Smooth muscle cell (in vitro differentiated cells): ENCODE data around the gene TRMT61B. TPM values are rescaled to one million over a fixed set of nuclear protein-coding genes. Genes with fewer than 3 reads are reported as not detected.

ENCODE experiments used
- DNase-seq: peaks from one replicate; lab custom pipeline; 2025; ENCODE audit not compliant: unreplicated experiment; lab: John Stamatoyannopoulos, UW
- H2AFZ ChIP-seq: fragments of 200-600 bp; sonication (generic); 2 replicates; pipeline ENCODE4 v1.6.0; 2016; ENCODE audit warnings: antibody characterized with exemption, low read depth, mild to moderate bottlenecking
- H3F3A ChIP-seq: fragments of 200-600 bp; sonication (generic); 2 replicates; pipeline ENCODE4 v1.6.0; 2017; ENCODE audit warnings: antibody characterized with exemption, low read depth
- H3K27ac ChIP-seq: fragments of 200-600 bp; sonication (generic); 2 replicates; pipeline ENCODE4 v1.5.1; 2016; ENCODE audit warnings: low read depth, mild to moderate bottlenecking
- H3K27me3 ChIP-seq: fragments of 200-600 bp; sonication (generic); 2 replicates; pipeline ENCODE4 v1.6.1; 2016; ENCODE audit warnings: low read depth, mild to moderate bottlenecking
- H3K36me3 ChIP-seq: fragments of 200-600 bp; sonication (generic); 2 replicates; pipeline ENCODE4 v1.5.1; 2016; ENCODE audit warnings: low read depth
- H3K4me1 ChIP-seq: fragments of 200-600 bp; sonication (generic); 2 replicates; pipeline ENCODE4 v1.5.1; 2016; ENCODE audit warnings: low read depth
- H3K4me2 ChIP-seq: fragments of 200-600 bp; sonication (generic); 2 replicates; pipeline ENCODE4 v1.6.0; 2016; ENCODE audit warnings: mild to moderate bottlenecking
- H3K4me3 ChIP-seq: fragments of 200-600 bp; sonication (generic); 2 replicates; pipeline ENCODE4 v1.5.1; 2016; ENCODE audit warnings: mild to moderate bottlenecking
- H3K79me2 ChIP-seq: fragments of 200-600 bp; sonication (generic); 2 replicates; pipeline ENCODE4 v1.6.0; 2016; ENCODE audit warnings: low read depth, mild to moderate bottlenecking
- H3K9ac ChIP-seq: fragments of 200-600 bp; sonication (generic); 2 replicates; pipeline ENCODE4 v1.6.0; 2016; ENCODE audit warnings: low read depth
- H3K9me3 ChIP-seq: fragments of 200-600 bp; sonication (generic); replicated peaks from 2 replicates; pipeline ENCODE4 v1.5.1; 2016; ENCODE audit warnings: low read depth
- H4K20me1 ChIP-seq: fragments of 200-600 bp; sonication (generic); 2 replicates; pipeline ENCODE4 v1.6.0; 2016; ENCODE audit warnings: low read depth
- WGBS: methylation state at CpG from one replicate; pipeline ENCODE4 v1.1.7; 2016; ENCODE audit warnings: low lambda C conversion rate; 5-methylcytosine and 5-hydroxymethylcytosine counted together
- polyA plus RNA-seq: library from polyadenylated mRNA; unstranded; fragments of >200 nt; fragmentation: Nextera tagmentation; extraction: Ambion mirVana; gene quantifications from 2 replicates; pipeline ENCODE4 v1.2.1, GENCODE V29; 2016
- total RNA-seq: library from RNA; depleted of rRNA; stranded (reverse); fragments of >200 nt; gene quantifications from 2 replicates; pipeline ENCODE4 v1.2.3, GENCODE V29; 2014
- TF ChIP-seq, protein P1 (sequence below): fragments of 200-600 bp; sonication (generic); IDR thresholded peaks from 2 replicates; pipeline ENCODE4 v1.5.1; 2017; ENCODE audit warnings: borderline replicate concordance, mild to moderate bottlenecking, antibody characterized with exemption; ENCODE audit not compliant: insufficient read depth, poor library complexity, severe bottlenecking

TRMT61B gene
- total and polyA plus RNA-seq, 2 experiments from 2014 or later: 6.5 to 8.5 TPM

DNA sequence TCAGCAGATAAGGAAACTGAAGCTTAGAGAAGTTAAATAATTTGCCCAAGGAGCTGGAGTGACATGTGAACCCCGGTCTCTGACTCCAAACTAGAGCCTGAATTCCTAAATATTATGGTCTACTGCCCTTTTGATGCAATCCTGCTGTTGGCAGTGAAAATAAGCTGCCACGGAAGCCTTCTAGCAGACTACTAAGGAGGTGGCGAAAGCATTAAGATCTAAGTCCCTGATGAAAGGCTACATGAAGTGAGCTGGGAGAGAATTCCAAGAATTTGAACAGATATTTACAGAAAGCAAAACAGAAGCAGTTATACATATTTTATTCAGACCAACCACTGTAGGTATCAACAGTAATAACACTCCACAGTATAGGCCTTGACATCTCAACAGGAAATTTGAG, 28.1 kb downstream of the TRMT61B start:
- Histone ChIP-seq H3K4me2 (no peak overlapping the region), H3K27ac (no peak overlapping the region), H4K20me1 (no peaks in the 10 kb centered on the region), H3K36me3 (no peaks in the 10 kb centered on the region), H3K79me2 (no peaks in the 10 kb centered on the region), H2AFZ (no peak overlapping the region), H3K4me3 (no peak overlapping the region), H3K9ac (no peak overlapping the region), H3K27me3 (no peaks in the 10 kb centered on the region), H3F3A (no peaks in the 10 kb centered on the region), H3K4me1 (no peaks in the 10 kb centered on the region), H3K9me3 (no peaks in the 10 kb centered on the region)
- WGBS: 52% methylated on average over 3 of the region's 3 CpGs
- DNase-seq: no peak
- TF ChIP-seq, protein P1, sequence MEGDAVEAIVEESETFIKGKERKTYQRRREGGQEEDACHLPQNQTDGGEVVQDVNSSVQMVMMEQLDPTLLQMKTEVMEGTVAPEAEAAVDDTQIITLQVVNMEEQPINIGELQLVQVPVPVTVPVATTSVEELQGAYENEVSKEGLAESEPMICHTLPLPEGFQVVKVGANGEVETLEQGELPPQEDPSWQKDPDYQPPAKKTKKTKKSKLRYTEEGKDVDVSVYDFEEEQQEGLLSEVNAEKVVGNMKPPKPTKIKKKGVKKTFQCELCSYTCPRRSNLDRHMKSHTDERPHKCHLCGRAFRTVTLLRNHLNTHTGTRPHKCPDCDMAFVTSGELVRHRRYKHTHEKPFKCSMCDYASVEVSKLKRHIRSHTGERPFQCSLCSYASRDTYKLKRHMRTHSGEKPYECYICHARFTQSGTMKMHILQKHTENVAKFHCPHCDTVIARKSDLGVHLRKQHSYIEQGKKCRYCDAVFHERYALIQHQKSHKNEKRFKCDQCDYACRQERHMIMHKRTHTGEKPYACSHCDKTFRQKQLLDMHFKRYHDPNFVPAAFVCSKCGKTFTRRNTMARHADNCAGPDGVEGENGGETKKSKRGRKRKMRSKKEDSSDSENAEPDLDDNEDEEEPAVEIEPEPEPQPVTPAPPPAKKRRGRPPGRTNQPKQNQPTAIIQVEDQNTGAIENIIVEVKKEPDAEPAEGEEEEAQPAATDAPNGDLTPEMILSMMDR: no peak

DNA sequence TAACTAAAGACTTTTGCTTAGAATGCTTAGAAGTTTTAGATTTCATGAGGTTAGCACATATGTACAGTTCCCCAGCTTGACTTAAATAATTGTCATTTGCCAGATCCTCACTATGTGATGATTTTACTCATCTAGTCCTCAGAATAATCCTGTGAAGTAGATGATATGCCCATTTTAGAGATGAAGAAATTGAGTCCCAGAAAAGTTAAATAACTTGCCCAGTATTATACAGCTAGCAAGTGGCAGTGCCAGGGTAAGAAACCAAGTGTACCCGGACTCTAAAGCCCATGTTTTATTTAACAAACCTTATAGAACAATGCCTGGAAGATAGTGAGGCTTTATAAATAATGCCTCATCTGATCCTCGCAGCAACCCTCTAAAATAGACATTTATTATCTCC, 31.1 kb downstream of the TRMT61B start:
- H3K27me3 ChIP-seq: no peaks in the 10 kb centered on the region
- no peak overlapping the region for H3K4me3 ChIP-seq
- WGBS: 96% methylated on average over 2 of the region's 2 CpGs
- H3K36me3 ChIP-seq: no peaks in the 10 kb centered on the region
- H3K79me2 ChIP-seq: no peaks in the 10 kb centered on the region
- no peak overlapping the region for H3K4me2 ChIP-seq
- no peak overlapping the region for H3K27ac ChIP-seq
- TF ChIP-seq, protein P1: no peak
- H3F3A ChIP-seq: no peaks in the 10 kb centered on the region
- H3K4me1 ChIP-seq: no peaks in the 10 kb centered on the region
- DNase-seq: no peak
- no peak overlapping the region for H2AFZ ChIP-seq
- no peaks in the 10 kb centered on the region for H4K20me1 ChIP-seq
- H3K9ac ChIP-seq: no peak overlapping the region
- H3K9me3 ChIP-seq: no peaks in the 10 kb centered on the region

DNA sequence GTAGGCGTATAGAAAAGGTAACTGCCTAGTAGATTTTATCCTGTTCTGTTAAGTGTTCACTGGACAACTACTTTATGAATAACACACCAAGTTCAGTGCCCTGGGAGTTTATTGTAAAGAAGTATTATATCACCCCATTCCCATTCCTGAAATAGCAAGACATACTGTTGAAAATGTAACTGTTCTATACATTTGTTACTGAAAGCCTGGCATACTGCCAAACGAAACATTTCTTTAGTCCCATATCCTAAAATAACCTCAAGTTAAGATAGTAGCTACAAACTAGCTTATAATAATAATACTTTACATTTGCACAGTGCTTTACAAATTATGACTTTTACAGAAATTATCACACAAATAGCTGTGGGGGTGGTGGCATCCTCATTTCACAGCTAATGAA, 34.3 kb downstream of the TRMT61B start:
- H3K4me1 ChIP-seq: no peaks in the 10 kb centered on the region
- TF ChIP-seq, protein P1: no peak
- H3K4me2 ChIP-seq: no peak overlapping the region
- 80% methylated on average over 2 of the region's 2 CpGs for WGBS
- no peaks in the 10 kb centered on the region for H4K20me1 ChIP-seq
- no peaks in the 10 kb centered on the region for H3K27me3 ChIP-seq
- no peaks in the 10 kb centered on the region for H3K9me3 ChIP-seq
- no peak for DNase-seq
- H3K9ac ChIP-seq: no peak overlapping the region
- H3K4me3 ChIP-seq: no peak overlapping the region
- no peaks in the 10 kb centered on the region for H3K36me3 ChIP-seq
- H3K27ac ChIP-seq: no peak overlapping the region
- H2AFZ ChIP-seq: no peak overlapping the region
- no peaks in the 10 kb centered on the region for H3K79me2 ChIP-seq
- no peaks in the 10 kb centered on the region for H3F3A ChIP-seq

DNA sequence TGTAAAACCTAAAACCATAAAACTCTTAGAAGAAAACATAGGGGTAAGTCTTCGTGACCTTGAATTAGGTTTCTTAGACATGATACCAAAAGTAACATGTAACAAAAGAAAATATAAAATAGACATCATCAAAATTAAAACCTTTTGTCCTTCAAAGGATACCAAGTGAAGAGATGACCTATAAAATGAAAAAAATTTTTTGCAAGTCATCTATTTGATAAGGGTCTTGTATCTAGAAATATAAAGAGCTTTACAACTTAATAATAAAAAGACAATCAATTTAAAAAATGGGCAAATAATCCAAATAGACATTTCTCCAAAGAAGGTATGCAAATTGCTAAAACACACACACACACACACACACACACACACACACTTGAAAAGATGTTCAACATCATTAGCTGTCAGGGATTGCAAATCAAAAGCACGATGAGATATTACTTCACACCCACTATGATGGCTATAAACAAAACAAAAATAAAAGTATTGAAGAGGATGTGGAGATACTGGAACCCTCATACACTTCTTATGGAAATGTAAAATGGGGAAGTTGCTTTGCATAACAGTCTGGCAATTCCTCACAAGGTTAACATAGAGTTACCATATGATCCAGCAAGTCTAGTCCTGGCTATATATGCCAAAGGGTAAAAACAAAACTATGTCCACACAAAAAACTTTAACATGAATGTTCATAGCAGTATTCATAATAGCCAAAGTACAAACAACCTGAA, 36.2 kb downstream of the TRMT61B start:
- no peaks in the 10 kb centered on the region for H3K79me2 ChIP-seq
- H3K4me3 ChIP-seq: no peak overlapping the region
- no peaks in the 10 kb centered on the region for H3F3A ChIP-seq
- H2AFZ ChIP-seq: no peak overlapping the region
- H3K27ac ChIP-seq: no peak overlapping the region
- H3K4me1 ChIP-seq: no peaks in the 10 kb centered on the region
- no peak overlapping the region for H3K9ac ChIP-seq
- no peaks in the 10 kb centered on the region for H4K20me1 ChIP-seq
- TF ChIP-seq, protein P1: no peak
- no peaks in the 10 kb centered on the region for H3K36me3 ChIP-seq
- DNase-seq: no peak
- WGBS: 94% methylated on average over 2 of the region's 2 CpGs
- H3K9me3 ChIP-seq: no peaks in the 10 kb centered on the region
- H3K4me2 ChIP-seq: no peak overlapping the region
- H3K27me3 ChIP-seq: no peaks in the 10 kb centered on the region
